ENCODE data around the gene C14orf119.

DNA sequence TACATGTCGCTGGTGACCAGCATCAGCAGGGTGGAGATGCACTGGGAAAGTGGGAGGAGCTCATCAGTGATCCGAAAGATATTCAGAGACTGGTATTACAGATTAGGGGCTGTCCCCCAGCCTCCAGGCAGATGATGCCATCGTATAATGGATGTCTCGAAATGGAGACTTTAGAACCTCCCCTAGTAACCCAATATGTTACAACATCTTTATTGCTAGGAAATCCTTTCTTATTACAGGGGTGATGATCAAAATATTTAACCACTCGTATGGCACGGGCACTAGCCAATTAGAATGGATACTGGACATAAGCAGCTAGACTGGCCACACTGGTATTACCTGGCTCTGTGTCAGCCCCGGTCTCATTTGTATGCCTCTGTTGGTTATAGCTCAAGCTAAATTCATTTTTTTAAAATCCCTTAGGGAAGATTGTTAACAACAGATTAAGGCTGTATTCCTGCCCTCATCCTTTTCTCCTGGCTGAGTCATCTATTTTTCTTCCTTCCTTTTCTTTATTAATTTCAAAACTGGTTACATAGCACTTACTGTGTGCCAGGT lies 34.5 kb downstream of the C14orf119 start:
- TF ChIP-seq YY1 (IDR thresholded peaks at IDR 0.05; ENCODE audit: insufficient read depth, insufficient read length) (no peak), ZNF274 (IDR thresholded peaks at IDR 0.05; ENCODE audit: low read depth, low read length) (no peak)

All from NT2/D1 (cell line).